Common myeloid progenitor, CD34-positive (primary cell): Measurements from ENCODE around the gene ERCC4.

Source experiments
- CTCF ChIA-PET: fragments of 350-600 bp; sonication (Branson Sonifier 250); formaldehyde crosslinking; loops from one replicate; lab custom pipeline; 2021; ENCODE audit warnings: antibody characterized with exemption; lab: Charles Lee
- POLR2A ChIA-PET: fragments of 350-600 bp; sonication (Branson Sonifier 250); formaldehyde crosslinking; loops from one replicate; lab custom pipeline; 2021; ENCODE audit warnings: antibody characterized with exemption; lab: Charles Lee
- DNase-seq, 3 donors: peaks; one replicate each; pipeline versions ENCODE4 v3.0.0 to v3.0.0-alpha.2; 2013
- H3K27ac ChIP-seq, 2 experiments: 1 replicate in 1 of 2; 2 replicates in 1 of 2; pipeline ENCODE4 v1.7.0; 2013; ENCODE audit warnings: inconsistent platforms in 2 of 2, low read length in 2 of 2, mild to moderate bottlenecking in 2 of 2, low read depth in 1 of 2, moderate library complexity in 1 of 2; ENCODE audit not compliant: severe bottlenecking in 2 of 2, insufficient read depth in 1 of 2, poor library complexity in 1 of 2
- H3K27me3 ChIP-seq, 5 experiments: replicated peaks in 2 of 5; 1 replicate in 3 of 5; 2 replicates in 2 of 5; pipeline versions ENCODE4 v1.6.1 to v1.7.0; 2013; ENCODE audit warnings: low read length in 4 of 5, mild to moderate bottlenecking in 2 of 5, moderate library complexity in 2 of 5, inconsistent platforms in 1 of 5; ENCODE audit not compliant: insufficient read depth in 5 of 5, control insufficient read depth in 4 of 5
- H3K36me3 ChIP-seq, 4 experiments: 1 replicate in 2 of 4; 2 replicates in 2 of 4; pipeline versions ENCODE4 v1.6.1 to v1.7.0; 2013; ENCODE audit warnings: low read length in 3 of 4, control low read depth in 1 of 4, mild to moderate bottlenecking in 1 of 4; ENCODE audit not compliant: control insufficient read depth in 4 of 4, insufficient read depth in 4 of 4
- H3K4me1 ChIP-seq, 4 experiments: 1 replicate in 3 of 4; 2 replicates in 1 of 4; pipeline versions ENCODE4 v1.6.1 to v1.7.1; 2013; ENCODE audit warnings: low read length in 3 of 4, mild to moderate bottlenecking in 3 of 4, control low read depth in 1 of 4, inconsistent platforms in 1 of 4, moderate library complexity in 1 of 4; ENCODE audit not compliant: control insufficient read depth in 4 of 4, insufficient read depth in 4 of 4; ENCODE audit errors: control extremely low read depth in 1 of 4
- H3K4me3 ChIP-seq, 7 experiments: 1 replicate in 4 of 7; 2 replicates in 3 of 7; pipeline versions ENCODE4 v1.5.1 to v1.7.0; 2013; ENCODE audit warnings: mild to moderate bottlenecking in 7 of 7, low read length in 6 of 7, moderate library complexity in 6 of 7, inconsistent platforms in 2 of 7, low read depth in 2 of 7, control low read depth in 1 of 7; ENCODE audit not compliant: insufficient read depth in 4 of 7, control insufficient read depth in 1 of 7; ENCODE audit errors: extremely low read depth in 1 of 7
- H3K9me3 ChIP-seq, 5 experiments: 1 replicate in 4 of 5; 2 replicates in 1 of 5; pipeline versions ENCODE4 v1.6.1 to v1.7.1; 2013; ENCODE audit warnings: low read length in 4 of 5, mild to moderate bottlenecking in 2 of 5, inconsistent platforms in 1 of 5, low read depth in 1 of 5, moderate library complexity in 1 of 5; ENCODE audit not compliant: control insufficient read depth in 4 of 5, insufficient read depth in 2 of 5; ENCODE audit errors: control extremely low read depth in 1 of 5
- WGBS: methylation state at CpG from one replicate; pipeline ENCODE4 v1.1.5; 2013; ENCODE audit not compliant: insufficient coverage; 5-methylcytosine and 5-hydroxymethylcytosine counted together

Gene ERCC4

GRCh38 chr16:13944816-13945215 lies 24.9 kb downstream of the ERCC4 start:
- H3K9me3 ChIP-seq = no peaks in the 10 kb centered on the region
- ChIA-PET POLR2A (no interaction called here), CTCF (no interaction called here)
- no peak overlapping the region for H3K4me3 ChIP-seq
- no peak overlapping the region for H3K27ac ChIP-seq
- H3K36me3 ChIP-seq = peaks cover 12 to 38% (median 22%) of the 10 kb centered on the region in 4 experiments
- DNase-seq = no peak
- WGBS = 92% methylated on average over 2 of the region's 4 CpGs
- H3K4me1 ChIP-seq = no peaks in the 10 kb centered on the region
- no peaks in the 10 kb centered on the region for H3K27me3 ChIP-seq

- H3K9me3 ChIP-seq = no peaks in the 10 kb centered on the region
- POLR2A ChIA-PET = no interaction called here
- no peak for DNase-seq
- no peaks in the 10 kb centered on the region for H3K27me3 ChIP-seq
- H3K27ac ChIP-seq = no peak overlapping the region
- no peak overlapping the region for H3K4me3 ChIP-seq
- 99% methylated on average over 8 of the region's 9 CpGs for WGBS
- no peaks in the 10 kb centered on the region for H3K4me1 ChIP-seq
- peaks cover 12 to 38% (median 22%) of the 10 kb centered on the region in 4 experiments for H3K36me3 ChIP-seq
- CTCF ChIA-PET = no interaction called here
Observed at GRCh38 chr16:13945744-13946485, 26.0 kb downstream of the ERCC4 start.

DNA sequence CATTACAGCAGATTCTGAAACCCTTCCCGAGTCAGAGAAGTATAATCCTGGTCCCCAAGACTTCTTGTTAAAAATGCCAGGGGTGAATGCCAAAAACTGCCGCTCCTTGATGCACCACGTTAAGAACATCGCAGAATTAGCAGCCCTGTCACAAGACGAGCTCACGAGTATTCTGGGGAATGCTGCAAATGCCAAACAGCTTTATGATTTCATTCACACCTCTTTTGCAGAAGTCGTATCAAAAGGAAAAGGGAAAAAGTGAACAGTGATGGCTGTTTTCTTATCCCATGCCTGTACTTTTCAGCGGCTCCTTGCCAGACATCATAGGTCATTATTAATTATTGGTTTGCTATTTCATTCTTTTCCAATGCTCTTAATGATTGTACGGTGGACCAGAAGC lies 28.1 kb downstream of the ERCC4 start:
- no peak overlapping the region for H3K4me3 ChIP-seq
- peaks cover 12 to 38% (median 22%) of the 10 kb centered on the region in 4 experiments for H3K36me3 ChIP-seq
- H3K9me3 ChIP-seq = no peaks in the 10 kb centered on the region
- CTCF ChIA-PET = no interaction called here
- no peak for DNase-seq
- H3K27ac ChIP-seq = no peak overlapping the region
- 99% methylated on average over 8 of the region's 9 CpGs for WGBS
- H3K27me3 ChIP-seq = no peaks in the 10 kb centered on the region
- POLR2A ChIA-PET = no interaction called here
- H3K4me1 ChIP-seq = no peaks in the 10 kb centered on the region

- ChIA-PET POLR2A (no interaction called here), CTCF (no interaction called here)
- Histone ChIP-seq H3K4me3 (no peak overlapping the region), H3K27ac (no peak overlapping the region), H3K9me3 (no peaks in the 10 kb centered on the region), H3K4me1 (no peaks in the 10 kb centered on the region), H3K36me3 (peaks cover 11 to 24% (median 14%) of the 10 kb centered on the region in 4 experiments), H3K27me3 (peaks cover 0 to under 1% (median 0%) of the 10 kb centered on the region in 5 experiments)
- no peak for DNase-seq
- WGBS = 50% methylated on average over 1 of the region's 5 CpGs
Observed at GRCh38 chr16:13950821-13951547, 31.0 kb downstream of the ERCC4 start.

DNA sequence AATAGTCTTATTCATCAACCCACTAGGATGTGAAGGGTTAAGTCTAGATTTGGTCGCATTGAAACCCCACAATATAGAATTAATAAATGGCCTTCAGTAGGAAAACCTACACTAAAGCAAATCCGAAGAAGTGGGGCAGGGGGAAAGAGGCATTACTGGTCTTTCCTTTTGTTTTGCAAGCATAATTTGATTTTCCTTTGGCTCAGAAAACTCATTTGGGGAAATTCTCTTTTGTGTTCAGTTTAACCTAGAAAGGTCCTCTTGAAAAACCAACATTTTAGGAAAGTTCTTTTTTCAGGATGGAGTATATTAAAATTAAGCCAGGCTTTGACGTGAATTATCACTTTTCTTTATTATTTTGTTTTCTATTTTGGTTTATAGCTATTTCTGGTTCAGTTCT lies 31.7 kb downstream of the ERCC4 start:
- ChIA-PET POLR2A (no interaction called here), CTCF (no interaction called here)
- 100% methylated on average over 1 of the region's 3 CpGs for WGBS

GRCh38 chr16:13953501-13953900 lies 33.5 kb downstream of the ERCC4 start:
- Histone ChIP-seq H3K27ac (no peak overlapping the region), H3K27me3 (peaks cover 0 to 8% (median 2%) of the 10 kb centered on the region in 5 experiments), H3K36me3 (peaks cover 3 to 9% (median 6%) of the 10 kb centered on the region in 4 experiments), H3K4me1 (peaks cover 0 to 3% (median 0%) of the 10 kb centered on the region in 4 experiments), H3K9me3 (no peaks in the 10 kb centered on the region), H3K4me3 (no peak overlapping the region)
- 89% methylated on average over 1 of the region's 2 CpGs for WGBS
- ChIA-PET CTCF (interaction anchor here (1.6 kb wide), 1 partner anchor 30 kb away, joined by 3 read pairs; no protein-coding TSS in a partner anchor), POLR2A (no interaction called here)
- no peak for DNase-seq

More for the DNA sequence above, 31.7 kb downstream of the ERCC4 start:
- H3K4me1 ChIP-seq = no peaks in the 10 kb centered on the region
- H3K27ac ChIP-seq = no peak overlapping the region
- no peak for DNase-seq
- peaks cover 9 to 19% (median 13%) of the 10 kb centered on the region in 4 experiments for H3K36me3 ChIP-seq
- H3K4me3 ChIP-seq = no peak overlapping the region
- H3K9me3 ChIP-seq = no peaks in the 10 kb centered on the region
- H3K27me3 ChIP-seq = peaks cover 0 to 4% (median 2%) of the 10 kb centered on the region in 5 experiments
